ENCODE data around the gene SDK2. TPM values are rescaled to one million over a fixed set of nuclear protein-coding genes. Genes with fewer than 3 reads are reported as not detected.

Gene SDK2
- total and polyA plus RNA-seq, 2 experiments from 2014 or later: 0.74 to 5.1 TPM

DNA sequence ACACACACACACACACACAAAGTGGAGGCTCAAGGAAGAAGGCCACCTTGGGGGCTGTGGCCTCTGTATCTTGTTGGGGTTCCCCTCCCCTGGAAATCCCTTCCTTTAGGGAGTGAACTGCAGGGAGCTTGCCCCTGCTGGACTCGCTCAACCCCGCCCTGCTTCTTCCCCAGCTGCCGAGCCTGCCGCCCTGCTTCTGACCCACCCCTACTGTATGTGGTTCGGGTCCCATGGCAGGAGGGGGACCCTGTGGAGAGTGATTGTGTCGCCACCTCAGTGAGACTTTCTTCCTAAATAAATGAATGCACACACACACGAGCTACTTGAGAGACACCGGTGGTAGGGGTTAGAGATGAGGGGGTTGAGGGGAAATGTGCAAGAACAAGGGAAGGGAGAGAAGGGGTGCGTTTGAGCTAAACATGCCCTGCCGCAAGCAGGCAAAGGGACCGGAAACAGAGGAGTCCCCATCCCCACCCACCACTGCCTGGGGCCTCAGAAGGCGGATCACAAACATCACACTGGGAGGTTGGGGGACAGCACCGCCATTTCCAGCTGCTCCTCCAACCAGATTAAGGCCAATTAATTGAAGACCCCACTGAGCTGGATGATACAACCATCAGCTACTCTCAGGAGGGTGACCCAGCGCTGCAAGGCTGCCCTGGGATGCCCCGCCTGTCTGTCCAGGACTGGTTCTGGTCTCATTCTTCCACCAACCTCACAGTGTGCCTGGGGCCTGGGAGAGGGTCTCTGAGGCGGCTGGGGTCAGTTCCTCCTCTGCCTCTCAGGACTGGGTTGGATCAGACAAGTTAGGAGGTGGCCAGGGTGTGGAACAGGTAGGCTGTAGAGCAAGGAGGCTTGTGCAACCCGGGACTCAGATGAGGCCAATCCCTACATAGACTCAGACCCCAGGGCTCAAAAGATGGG is 98.9 kb downstream of the SDK2 start:
- no peaks in the 10 kb centered on the region for H3K36me3 ChIP-seq (ENCODE audit: insufficient read depth)
- Mint-ChIP-seq H3K36me3 (ENCODE audit: low read depth) (no peaks in the 10 kb centered on the region), H3K4me1 (peaks cover 56% of the 10 kb centered on the region), H3K27ac (no peak overlapping the region), H3K27me3 (ENCODE audit: insufficient read depth, low read depth, poor library complexity) (peaks cover 7% of the 10 kb centered on the region), H3K4me3 (no peak overlapping the region), H3K9me3 (no peaks in the 10 kb centered on the region)
- ATAC-seq (no peak), DNase-seq (ENCODE audit: low spot score) (no peak)
- H3K4me3 ChIP-seq: no peak overlapping the region
- no peaks in the 10 kb centered on the region for H3K27me3 ChIP-seq (ENCODE audit: insufficient read depth)
- no peaks in the 10 kb centered on the region for H3F3A ChIP-seq (replicated peaks; ENCODE audit: low read depth)
- no peak overlapping the region for H3K27ac ChIP-seq (ENCODE audit: low read depth)
- H3K4me1 ChIP-seq (ENCODE audit: insufficient read depth): peaks cover 7% of the 10 kb centered on the region; the same call in 1 of the 2 replicates
- H3K79me2 ChIP-seq (replicated peaks; ENCODE audit: insufficient read depth): no peaks in the 10 kb centered on the region
- H3K4me2 ChIP-seq: no peak overlapping the region
- H4K20me1 ChIP-seq (replicated peaks; ENCODE audit: insufficient read depth): no peaks in the 10 kb centered on the region
- TF ChIP-seq ZNF114 (CRISPR knock-in tag; IDR thresholded peaks at IDR 0.05): no peak
- no peak for TF ChIP-seq ZNF331 (CRISPR knock-in tag; IDR thresholded peaks at IDR 0.05; ENCODE audit: low read depth)
- no peak for TF ChIP-seq EZH2phosphoT487 (IDR thresholded peaks at IDR 0.05; ENCODE audit: unreplicated experiment)
- no peak for TF ChIP-seq NANOG (IDR thresholded peaks at IDR 0.05; ENCODE audit: borderline replicate concordance)
- no peak for TF ChIP-seq JUNB (IDR thresholded peaks at IDR 0.05; ENCODE audit: unreplicated experiment)
- no peak for TF ChIP-seq POLR2AphosphoS5 (IDR thresholded peaks at IDR 0.05; ENCODE audit: low read depth)
- TF ChIP-seq, protein P1, sequence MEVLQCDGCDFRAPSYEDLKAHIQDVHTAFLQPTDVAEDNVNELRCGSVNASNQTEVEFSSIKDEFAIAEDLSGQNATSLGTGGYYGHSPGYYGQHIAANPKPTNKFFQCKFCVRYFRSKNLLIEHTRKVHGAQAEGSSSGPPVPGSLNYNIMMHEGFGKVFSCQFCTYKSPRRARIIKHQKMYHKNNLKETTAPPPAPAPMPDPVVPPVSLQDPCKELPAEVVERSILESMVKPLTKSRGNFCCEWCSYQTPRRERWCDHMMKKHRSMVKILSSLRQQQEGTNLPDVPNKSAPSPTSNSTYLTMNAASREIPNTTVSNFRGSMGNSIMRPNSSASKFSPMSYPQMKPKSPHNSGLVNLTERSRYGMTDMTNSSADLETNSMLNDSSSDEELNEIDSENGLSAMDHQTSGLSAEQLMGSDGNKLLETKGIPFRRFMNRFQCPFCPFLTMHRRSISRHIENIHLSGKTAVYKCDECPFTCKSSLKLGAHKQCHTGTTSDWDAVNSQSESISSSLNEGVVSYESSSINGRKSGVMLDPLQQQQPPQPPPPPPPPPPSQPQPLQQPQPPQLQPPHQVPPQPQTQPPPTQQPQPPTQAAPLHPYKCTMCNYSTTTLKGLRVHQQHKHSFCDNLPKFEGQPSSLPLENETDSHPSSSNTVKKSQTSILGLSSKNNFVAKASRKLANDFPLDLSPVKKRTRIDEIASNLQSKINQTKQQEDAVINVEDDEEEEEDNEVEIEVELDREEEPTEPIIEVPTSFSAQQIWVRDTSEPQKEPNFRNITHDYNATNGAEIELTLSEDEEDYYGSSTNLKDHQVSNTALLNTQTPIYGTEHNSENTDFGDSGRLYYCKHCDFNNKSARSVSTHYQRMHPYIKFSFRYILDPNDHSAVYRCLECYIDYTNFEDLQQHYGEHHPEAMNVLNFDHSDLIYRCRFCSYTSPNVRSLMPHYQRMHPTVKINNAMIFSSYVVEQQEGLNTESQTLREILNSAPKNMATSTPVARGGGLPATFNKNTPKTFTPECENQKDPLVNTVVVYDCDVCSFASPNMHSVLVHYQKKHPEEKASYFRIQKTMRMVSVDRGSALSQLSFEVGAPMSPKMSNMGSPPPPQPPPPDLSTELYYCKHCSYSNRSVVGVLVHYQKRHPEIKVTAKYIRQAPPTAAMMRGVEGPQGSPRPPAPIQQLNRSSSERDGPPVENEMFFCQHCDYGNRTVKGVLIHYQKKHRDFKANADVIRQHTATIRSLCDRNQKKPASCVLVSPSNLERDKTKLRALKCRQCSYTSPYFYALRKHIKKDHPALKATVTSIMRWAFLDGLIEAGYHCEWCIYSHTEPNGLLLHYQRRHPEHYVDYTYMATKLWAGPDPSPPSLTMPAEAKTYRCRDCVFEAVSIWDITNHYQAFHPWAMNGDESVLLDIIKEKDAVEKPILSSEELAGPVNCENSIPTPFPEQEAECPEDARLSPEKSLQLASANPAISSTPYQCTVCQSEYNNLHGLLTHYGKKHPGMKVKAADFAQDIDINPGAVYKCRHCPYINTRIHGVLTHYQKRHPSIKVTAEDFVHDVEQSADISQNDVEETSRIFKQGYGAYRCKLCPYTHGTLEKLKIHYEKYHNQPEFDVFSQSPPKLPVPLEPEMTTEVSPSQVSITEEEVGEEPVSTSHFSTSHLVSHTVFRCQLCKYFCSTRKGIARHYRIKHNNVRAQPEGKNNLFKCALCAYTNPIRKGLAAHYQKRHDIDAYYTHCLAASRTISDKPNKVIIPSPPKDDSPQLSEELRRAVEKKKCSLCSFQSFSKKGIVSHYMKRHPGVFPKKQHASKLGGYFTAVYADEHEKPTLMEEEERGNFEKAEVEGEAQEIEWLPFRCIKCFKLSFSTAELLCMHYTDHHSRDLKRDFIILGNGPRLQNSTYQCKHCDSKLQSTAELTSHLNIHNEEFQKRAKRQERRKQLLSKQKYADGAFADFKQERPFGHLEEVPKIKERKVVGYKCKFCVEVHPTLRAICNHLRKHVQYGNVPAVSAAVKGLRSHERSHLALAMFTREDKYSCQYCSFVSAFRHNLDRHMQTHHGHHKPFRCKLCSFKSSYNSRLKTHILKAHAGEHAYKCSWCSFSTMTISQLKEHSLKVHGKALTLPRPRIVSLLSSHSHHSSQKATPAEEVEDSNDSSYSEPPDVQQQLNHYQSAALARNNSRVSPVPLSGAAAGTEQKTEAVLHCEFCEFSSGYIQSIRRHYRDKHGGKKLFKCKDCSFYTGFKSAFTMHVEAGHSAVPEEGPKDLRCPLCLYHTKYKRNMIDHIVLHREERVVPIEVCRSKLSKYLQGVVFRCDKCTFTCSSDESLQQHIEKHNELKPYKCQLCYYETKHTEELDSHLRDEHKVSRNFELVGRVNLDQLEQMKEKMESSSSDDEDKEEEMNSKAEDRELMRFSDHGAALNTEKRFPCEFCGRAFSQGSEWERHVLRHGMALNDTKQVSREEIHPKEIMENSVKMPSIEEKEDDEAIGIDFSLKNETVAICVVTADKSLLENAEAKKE (CRISPR knock-in tag; IDR thresholded peaks at IDR 0.05): no peak
- no peak for TF ChIP-seq CREB1 (CRISPR knock-in tag; IDR thresholded peaks at IDR 0.05; ENCODE audit: low read depth)
- TF ChIP-seq, protein P2, sequence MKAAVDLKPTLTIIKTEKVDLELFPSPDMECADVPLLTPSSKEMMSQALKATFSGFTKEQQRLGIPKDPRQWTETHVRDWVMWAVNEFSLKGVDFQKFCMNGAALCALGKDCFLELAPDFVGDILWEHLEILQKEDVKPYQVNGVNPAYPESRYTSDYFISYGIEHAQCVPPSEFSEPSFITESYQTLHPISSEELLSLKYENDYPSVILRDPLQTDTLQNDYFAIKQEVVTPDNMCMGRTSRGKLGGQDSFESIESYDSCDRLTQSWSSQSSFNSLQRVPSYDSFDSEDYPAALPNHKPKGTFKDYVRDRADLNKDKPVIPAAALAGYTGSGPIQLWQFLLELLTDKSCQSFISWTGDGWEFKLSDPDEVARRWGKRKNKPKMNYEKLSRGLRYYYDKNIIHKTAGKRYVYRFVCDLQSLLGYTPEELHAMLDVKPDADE (IDR thresholded peaks at IDR 0.05): no peak
- TF ChIP-seq EZH2 (IDR thresholded peaks at IDR 0.05; ENCODE audit: low read depth, unreplicated experiment): no peak
- TF ChIP-seq STAT1 (IDR thresholded peaks at IDR 0.05; ENCODE audit: unreplicated experiment): no peak
- H3K9me2 ChIP-seq (ENCODE audit: insufficient read depth): no peaks in the 10 kb centered on the region
- H2AFZ ChIP-seq: no peak overlapping the region
